T-helper 1 cell treated with Interleukin-12 subunit alpha and Interleukin-12 subunit beta and Interleukin-4 antibody, amounts not matched to agents 30 μg/mL and 1 μg/mL, for 36 hours (primary cell): ENCODE data around the gene RWDD4.

Source experiments
- H3K27ac Mint-ChIP-seq: one replicate; pipeline ENCODE4 v1.8.0; 2021; ENCODE audit warnings: mild to moderate bottlenecking, mixed read lengths
- H3K27me3 Mint-ChIP-seq: one replicate; pipeline ENCODE4 v1.8.0; 2021; ENCODE audit warnings: low read depth, mixed read lengths
- H3K36me3 Mint-ChIP-seq: one replicate; pipeline ENCODE4 v1.8.0; 2021; ENCODE audit warnings: low read depth, mixed read lengths
- H3K4me1 Mint-ChIP-seq: one replicate; pipeline ENCODE4 v1.8.0; 2021; ENCODE audit warnings: low read depth, mixed read lengths
- H3K4me3 Mint-ChIP-seq: one replicate; pipeline ENCODE4 v1.8.0; 2021; ENCODE audit warnings: mild to moderate bottlenecking, moderate library complexity, mixed read lengths
- H3K9me3 Mint-ChIP-seq: one replicate; pipeline ENCODE4 v1.8.0; 2021; ENCODE audit warnings: mixed read lengths

RWDD4 gene

GRCh38 chr4:183600189-183600685, 58.7 kb downstream of the RWDD4 start:
- Mint-ChIP-seq H3K36me3 (no peaks in the 10 kb centered on the region), H3K4me1 (no peaks in the 10 kb centered on the region), H3K9me3 (no peaks in the 10 kb centered on the region), H3K27me3 (peaks cover 23% of the 10 kb centered on the region), H3K27ac (no peak overlapping the region), H3K4me3 (no peak overlapping the region)

GRCh38 chr4:183599690-183600089, 59.3 kb downstream of the RWDD4 start:
- no peak overlapping the region for H3K4me3 Mint-ChIP-seq
- peaks cover 24% of the 10 kb centered on the region for H3K27me3 Mint-ChIP-seq
- no peaks in the 10 kb centered on the region for H3K4me1 Mint-ChIP-seq
- no peak overlapping the region for H3K27ac Mint-ChIP-seq
- H3K36me3 Mint-ChIP-seq = no peaks in the 10 kb centered on the region
- no peaks in the 10 kb centered on the region for H3K9me3 Mint-ChIP-seq

GRCh38 chr4:183599284-183599683, 59.7 kb downstream of the RWDD4 start:
- H3K27me3 Mint-ChIP-seq = peaks cover 27% of the 10 kb centered on the region
- no peaks in the 10 kb centered on the region for H3K4me1 Mint-ChIP-seq
- no peak overlapping the region for H3K4me3 Mint-ChIP-seq
- H3K27ac Mint-ChIP-seq = no peak overlapping the region
- H3K9me3 Mint-ChIP-seq = no peaks in the 10 kb centered on the region
- H3K36me3 Mint-ChIP-seq = no peaks in the 10 kb centered on the region

GRCh38 chr4:183596067-183596757, 62.8 kb downstream of the RWDD4 start:
- Mint-ChIP-seq H3K9me3 (no peaks in the 10 kb centered on the region), H3K4me3 (no peak overlapping the region), H3K27me3 (peaks cover 24% of the 10 kb centered on the region), H3K4me1 (no peaks in the 10 kb centered on the region), H3K27ac (no peak overlapping the region), H3K36me3 (no peaks in the 10 kb centered on the region)

- H3K4me1 Mint-ChIP-seq = no peaks in the 10 kb centered on the region
- no peaks in the 10 kb centered on the region for H3K36me3 Mint-ChIP-seq
- H3K27me3 Mint-ChIP-seq = peaks cover 27% of the 10 kb centered on the region
- H3K27ac Mint-ChIP-seq = no peak overlapping the region
- H3K4me3 Mint-ChIP-seq = no peak overlapping the region
- no peaks in the 10 kb centered on the region for H3K9me3 Mint-ChIP-seq
These were observed 64.2 kb downstream of the RWDD4 start for GRCh38 chr4:183594823-183595222.

- Mint-ChIP-seq H3K36me3 (no peaks in the 10 kb centered on the region), H3K4me3 (no peak overlapping the region), H3K27ac (no peak overlapping the region), H3K27me3 (peaks cover 10% of the 10 kb centered on the region), H3K4me1 (no peaks in the 10 kb centered on the region), H3K9me3 (no peaks in the 10 kb centered on the region)
These were observed 67.7 kb downstream of the RWDD4 start for GRCh38 chr4:183591301-183591700.
